HG03571 (cell line): ENCODE results near the gene AFAP1L1.

Experiments
- ATAC-seq: cut with Tn5 transposase; IDR thresholded peaks from one replicate; pipeline ENCODE4 v1.9.1; 2021; ENCODE audit not compliant: unreplicated experiment

Gene AFAP1L1

GRCh38 chr5:149344151-149344550 lies 72.5 kb downstream of the AFAP1L1 start:
- ATAC-seq = no peak

DNA sequence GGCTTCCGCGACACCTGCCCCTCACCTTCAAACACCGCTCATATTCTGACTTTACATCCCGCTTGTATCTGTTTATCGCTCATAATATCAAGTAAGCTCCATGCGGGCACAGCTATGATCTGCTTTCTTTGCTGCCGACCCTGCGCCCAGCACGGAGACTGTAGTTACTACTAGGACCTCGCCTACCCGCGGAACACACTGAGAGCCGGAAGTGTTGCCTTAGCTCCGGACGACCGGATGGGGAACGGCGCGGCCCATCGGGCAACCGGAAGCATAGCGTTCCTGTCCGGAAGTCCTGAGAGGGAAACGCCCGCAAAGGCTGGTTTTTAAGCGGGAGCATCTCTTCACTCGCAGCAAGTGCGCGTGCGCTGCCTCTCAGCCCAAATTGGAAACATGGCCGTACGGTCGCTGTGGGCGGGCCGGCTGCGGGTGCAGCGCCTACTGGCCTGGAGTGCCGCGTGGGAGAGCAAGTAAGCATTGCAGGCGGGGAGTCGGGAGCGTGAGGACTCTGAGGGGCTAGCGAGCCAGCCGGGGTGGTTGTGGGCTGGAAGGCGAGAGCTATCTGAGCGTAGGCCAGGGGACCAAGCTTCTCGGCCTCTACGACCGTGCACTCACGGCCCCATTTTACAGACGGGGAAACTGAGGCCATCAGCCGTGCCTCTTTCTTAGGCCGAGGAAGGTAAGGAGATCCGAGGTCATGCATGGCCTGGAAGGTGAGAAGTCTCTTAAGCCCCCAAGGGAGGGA lies 73.7 kb downstream of the AFAP1L1 start, which contains the start of gene GRPEL2:
Gene GRPEL2 (plus strand): TSS at position 353 of the 745 bp plus-strand sequence. CDS start 41 bp downstream, at position 394.
- ATAC-seq = peak; percentile 96

GRCh38 chr5:149345892-149346222 lies 74.2 kb downstream of the AFAP1L1 start:
- ATAC-seq = no peak

DNA sequence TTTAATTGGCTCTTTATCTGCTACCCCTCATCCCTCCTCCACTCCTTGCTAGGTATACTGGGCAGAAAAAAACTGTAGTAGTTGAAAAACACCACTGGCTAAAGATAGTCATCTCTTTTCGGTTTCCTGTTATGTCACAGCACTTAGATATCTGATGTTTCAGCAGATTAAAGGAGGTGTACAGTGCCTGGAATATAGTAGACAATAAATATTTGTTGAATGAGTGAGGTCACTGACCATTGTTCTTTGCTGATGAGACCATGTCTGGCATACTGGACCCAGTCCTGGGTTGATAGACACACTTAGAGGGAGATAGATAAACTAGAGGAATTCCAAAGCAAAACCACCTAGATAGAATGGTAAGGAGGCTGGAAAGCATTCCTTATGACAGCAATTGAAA lies 76.9 kb downstream of the AFAP1L1 start:
- ATAC-seq = no peak

GRCh38 chr5:149349382-149349781 lies 77.7 kb downstream of the AFAP1L1 start:
- no peak for ATAC-seq

- ATAC-seq = no peak
Observed at GRCh38 chr5:149352169-149352568, 80.5 kb downstream of the AFAP1L1 start.

DNA sequence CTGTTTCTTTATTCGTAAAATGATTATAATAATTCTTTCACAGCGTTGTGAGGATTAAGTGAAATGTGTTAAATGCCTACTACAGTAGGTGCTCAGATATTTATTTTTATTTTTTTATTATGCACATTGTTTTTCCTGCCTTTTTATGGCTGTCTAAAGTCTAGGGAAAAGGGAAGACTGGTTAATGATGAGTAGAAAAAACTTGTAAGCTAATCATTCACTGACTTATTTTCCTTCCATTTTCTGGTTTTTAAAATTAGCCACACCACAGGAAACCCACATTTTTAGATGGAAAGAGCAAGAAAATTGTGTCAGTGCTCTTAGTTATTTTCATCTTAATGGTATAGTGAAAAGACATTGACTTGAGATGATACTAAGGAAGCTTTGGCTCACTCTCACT lies 82.3 kb downstream of the AFAP1L1 start:
- no peak for ATAC-seq

DNA sequence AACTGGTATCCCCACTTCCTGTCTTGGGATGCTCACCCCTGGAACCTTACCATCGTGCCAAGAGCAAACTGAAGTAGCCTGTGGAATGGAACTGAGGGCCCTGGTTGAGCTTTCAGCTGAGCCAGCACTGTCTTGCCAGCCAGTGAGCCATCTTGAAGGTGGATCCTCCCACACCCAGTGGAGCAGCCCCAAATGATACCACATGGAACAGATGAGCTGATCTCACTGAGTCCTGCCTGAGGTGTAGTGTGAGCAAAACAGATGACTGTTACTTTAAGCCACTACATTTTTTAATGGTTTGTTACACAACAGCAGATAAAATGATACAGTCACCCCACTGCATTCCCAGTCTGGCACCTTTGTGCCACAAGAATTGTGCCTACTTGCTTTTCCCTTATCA lies 84.0 kb downstream of the AFAP1L1 start:
- ATAC-seq = no peak

- ATAC-seq = no peak
Observed at GRCh38 chr5:149356391-149356790, 84.7 kb downstream of the AFAP1L1 start.

- ATAC-seq = peak; percentile 99
Observed at GRCh38 chr5:149357370-149358293, 86.0 kb downstream of the AFAP1L1 start, which contains the start of gene PCYOX1L. TSS of gene PCYOX1L (plus strand) at chr5:149358046. CDS start at chr5:149358069, 23 bp downstream.

DNA sequence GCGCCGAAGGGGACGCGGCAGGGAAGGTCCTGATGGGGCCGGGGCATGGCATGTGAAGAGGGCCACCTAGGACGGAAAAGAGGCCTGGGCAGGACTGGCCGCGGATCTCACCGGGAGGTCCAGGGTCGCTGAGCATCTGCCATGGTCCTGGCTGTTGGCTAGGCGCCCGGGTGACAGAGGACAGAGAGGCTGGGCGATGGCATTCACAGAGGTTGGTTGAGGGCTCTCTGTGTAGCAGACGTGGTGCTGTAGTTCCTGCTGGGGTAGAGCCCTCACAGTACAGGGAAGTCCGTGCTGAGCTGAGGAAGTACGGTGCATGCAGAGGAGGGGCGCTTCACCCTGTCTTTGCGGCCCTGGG lies 86.6 kb downstream of the AFAP1L1 start:
- peak; percentile 2 for ATAC-seq

- no peak for ATAC-seq
Observed at GRCh38 chr5:149358868-149359495, 87.3 kb downstream of the AFAP1L1 start.

GRCh38 chr5:149360272-149360671 lies 88.6 kb downstream of the AFAP1L1 start:
- ATAC-seq = no peak

GRCh38 chr5:149362541-149362940 lies 90.9 kb downstream of the AFAP1L1 start:
- no peak for ATAC-seq

DNA sequence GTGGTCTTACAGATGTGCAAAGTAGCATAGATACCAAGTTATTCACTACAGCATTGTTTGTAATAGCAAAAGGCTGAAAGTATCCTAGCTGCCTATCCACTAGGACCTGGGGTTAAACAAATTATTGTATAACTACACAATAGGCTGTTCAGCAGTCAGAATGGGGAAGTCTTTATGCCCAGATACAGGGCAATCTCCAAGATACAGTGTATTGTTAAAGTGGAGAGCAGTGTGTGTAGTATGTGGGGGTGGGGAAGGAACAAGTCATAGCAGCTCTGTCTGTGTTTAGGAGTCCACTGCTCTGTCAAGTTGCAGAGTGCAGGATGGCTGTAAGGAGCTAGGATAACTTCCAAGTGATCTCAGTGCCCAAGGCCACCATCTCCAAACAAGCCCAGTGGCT lies 91.7 kb downstream of the AFAP1L1 start:
- ATAC-seq = no peak

DNA sequence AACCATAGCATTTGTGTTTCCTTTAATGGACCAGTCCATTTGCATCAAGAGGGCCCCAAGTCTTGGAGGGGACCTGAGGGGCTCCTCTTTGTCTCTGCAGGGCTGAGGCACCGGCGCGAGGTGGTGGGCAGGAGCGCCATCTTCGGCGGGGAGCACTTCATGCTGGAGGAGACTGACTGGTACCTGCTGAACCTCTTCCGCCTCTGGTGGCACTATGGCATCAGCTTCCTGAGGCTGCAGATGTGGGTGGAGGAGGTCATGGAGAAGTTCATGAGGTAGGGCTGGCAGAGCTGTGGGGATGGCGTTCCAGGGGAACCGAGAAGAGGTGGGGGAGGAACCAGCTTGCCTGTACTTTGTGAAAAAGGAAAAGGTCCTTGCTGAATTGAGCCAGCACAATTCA lies 92.3 kb downstream of the AFAP1L1 start:
- ATAC-seq = no peak

- no peak for ATAC-seq
Observed at GRCh38 chr5:149364719-149365118, 93.1 kb downstream of the AFAP1L1 start.

DNA sequence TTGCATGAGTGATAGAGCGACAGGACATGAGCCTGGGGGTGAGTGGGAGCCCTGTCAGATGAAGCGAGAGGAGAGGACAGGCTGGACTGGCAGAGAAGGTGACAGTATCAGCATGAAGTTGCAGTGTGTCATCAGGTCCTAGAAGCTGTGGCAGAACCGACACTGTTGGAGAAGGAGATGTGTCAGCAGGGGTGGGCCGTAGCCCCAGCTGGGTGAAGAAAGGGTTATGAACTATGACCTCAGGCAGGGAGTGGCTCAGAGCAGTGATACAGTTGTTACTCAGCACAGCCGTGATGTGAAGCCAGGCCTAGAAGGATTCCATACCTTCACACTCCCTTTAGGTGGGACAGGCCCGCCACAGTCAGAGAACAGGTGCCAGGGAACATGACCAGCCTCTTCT lies 93.8 kb downstream of the AFAP1L1 start:
- no peak for ATAC-seq

DNA sequence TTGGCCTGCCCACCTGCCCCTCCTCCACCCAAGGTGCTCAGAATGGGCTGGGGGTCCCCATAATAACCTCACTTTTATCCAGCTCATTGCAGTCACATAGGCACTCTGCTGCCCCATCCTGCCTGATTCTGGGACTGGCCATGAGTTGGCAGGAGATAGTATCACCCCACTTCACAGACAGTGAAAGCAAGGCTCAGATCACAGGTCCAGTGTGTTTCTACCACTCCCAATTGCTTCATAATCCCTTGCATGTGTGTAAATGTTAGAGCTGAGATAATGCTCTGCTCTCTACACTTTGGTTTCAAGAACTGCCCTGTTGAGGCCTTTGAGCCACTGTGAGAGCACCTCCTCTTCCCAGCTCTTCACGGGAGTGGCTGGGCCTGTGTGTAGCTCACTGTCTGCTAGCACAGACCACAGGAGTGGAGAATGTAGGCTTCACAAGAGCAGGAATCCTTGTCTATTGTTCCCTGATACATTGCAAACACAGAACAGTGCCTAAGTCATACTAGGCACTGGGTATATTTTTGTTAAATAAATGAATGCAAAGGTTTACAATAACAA lies 94.6 kb downstream of the AFAP1L1 start:
- no peak for ATAC-seq

DNA sequence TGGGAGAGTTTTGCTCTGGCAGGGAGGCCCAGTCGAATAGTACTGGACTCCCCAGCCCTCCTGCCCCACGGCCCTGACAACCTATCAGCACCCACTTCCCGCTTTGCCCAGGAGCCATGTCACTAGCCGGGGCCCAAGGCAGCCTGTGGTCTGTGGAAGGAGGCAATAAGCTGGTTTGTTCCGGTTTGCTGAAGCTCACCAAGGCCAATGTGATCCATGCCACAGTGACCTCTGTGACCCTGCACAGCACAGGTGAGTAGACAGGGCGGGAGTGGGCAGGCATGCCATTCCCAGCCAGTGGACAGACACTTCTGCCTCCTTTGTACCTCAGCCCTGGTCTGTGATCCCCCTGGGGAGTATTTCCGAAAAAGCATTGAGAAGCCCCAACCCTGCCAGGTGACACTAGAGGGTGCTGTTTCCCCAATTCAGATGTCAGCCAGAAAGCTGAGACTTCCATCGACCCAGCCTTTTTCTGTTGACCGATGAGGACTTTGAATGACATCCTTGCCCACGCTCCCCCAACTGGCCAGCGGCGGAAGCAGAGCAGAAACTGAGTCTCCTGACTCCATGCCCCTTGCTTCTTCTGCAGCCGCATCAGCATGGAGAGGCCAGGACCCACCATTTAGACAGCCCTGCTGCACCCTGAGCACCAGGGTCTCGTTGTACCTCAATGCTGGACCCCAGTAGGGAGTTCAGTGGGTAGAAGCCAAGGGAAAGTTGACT lies 95.8 kb downstream of the AFAP1L1 start:
- ATAC-seq = no peak
